ENCODE results near the gene CFAP100. TPM values are rescaled to one million over a fixed set of nuclear protein-coding genes. Genes with fewer than 3 reads are reported as not detected.

CFAP100 gene
- total RNA-seq, 4 donors from 2014 or later = not detected

DNA sequence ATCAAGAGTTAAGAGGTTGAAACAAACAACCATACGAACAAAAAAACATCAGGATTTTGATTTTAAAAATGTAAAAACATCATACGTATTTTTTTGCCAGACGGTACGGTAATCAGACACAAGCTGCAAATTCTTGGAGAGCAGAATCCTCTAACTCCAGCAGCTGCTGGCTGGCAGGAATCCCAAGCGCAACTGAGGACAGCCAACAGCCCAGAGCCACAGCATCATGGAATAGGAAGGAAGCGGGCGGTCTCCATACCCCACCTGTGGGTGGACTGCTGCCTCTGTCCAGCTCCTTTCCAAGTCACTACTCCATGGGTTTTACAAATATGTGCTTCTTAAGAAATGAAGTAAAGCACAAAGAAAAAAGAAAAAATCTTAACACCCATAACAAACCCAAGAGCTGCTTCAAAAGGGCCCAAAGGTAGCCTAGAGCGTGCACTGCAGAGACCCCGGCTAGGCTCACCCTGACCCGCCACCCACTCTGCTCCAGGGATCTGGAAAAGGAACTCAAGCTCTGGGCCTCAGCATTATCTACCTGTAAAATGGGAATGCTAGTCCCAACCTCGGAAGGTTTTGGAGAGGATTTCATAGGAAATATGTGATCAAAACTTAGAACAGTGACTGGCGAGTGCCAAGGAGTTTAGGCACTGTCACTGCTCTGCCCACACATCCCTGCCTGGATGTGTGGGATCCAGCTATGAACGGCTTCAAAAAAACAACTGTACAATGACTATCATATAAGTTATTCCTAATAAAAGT, 47.6 kb downstream of the CFAP100 start:
- Histone ChIP-seq H3K27me3 (no peaks in the 10 kb centered on the region), H3K4me1 (peaks cover 0 to 11% (median 6%) of the 10 kb centered on the region in 4 donors), H3K36me3 (peaks cover 23 to 51% (median 41%) of the 10 kb centered on the region in 4 donors), H3K27ac (replicated peaks in 1 of 4) (no peak overlapping the region), H3K9me3 (no peaks in the 10 kb centered on the region), H3K4me3 (no peak overlapping the region)
- TF ChIP-seq POLR2A (IDR thresholded peaks at IDR 0.05; ENCODE audit: low read depth) (no peak), POLR2AphosphoS5 (IDR thresholded peaks at IDR 0.05) (no peak), EP300 (IDR thresholded peaks at IDR 0.05) (no peak)
- TF ChIP-seq, protein P1, sequence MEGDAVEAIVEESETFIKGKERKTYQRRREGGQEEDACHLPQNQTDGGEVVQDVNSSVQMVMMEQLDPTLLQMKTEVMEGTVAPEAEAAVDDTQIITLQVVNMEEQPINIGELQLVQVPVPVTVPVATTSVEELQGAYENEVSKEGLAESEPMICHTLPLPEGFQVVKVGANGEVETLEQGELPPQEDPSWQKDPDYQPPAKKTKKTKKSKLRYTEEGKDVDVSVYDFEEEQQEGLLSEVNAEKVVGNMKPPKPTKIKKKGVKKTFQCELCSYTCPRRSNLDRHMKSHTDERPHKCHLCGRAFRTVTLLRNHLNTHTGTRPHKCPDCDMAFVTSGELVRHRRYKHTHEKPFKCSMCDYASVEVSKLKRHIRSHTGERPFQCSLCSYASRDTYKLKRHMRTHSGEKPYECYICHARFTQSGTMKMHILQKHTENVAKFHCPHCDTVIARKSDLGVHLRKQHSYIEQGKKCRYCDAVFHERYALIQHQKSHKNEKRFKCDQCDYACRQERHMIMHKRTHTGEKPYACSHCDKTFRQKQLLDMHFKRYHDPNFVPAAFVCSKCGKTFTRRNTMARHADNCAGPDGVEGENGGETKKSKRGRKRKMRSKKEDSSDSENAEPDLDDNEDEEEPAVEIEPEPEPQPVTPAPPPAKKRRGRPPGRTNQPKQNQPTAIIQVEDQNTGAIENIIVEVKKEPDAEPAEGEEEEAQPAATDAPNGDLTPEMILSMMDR (IDR thresholded peaks at IDR 0.05) = no peak
- DNase-seq (ENCODE audit: extremely low spot score) = no peak
- intact Hi-C loops (cut with DNase I) = no loop called here
- 72% methylated on average over 13 of the region's 13 CpGs for WGBS

DNA sequence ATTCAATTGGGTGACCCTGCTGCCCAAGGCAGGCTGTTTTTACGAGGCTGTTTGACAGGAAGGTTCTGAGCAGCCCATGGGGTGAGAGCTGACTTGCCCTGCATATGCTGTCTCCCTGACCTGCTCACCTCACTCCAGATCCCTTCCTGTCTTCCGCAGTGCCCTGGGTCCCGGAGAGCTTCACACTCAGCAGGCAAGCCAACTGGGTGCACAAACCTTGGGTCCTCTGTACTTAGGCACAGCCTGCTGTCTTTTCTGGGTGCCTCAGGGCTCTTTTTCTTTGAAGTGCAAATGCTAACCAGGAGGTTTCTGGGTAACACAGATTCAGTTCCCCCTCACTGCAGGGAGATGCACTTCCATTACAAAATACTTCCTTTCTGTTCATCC, 48.1 kb downstream of the CFAP100 start:
- intact Hi-C loops (cut with DNase I) = no loop called here
- no peaks in the 10 kb centered on the region for H3K9me3 ChIP-seq
- TF ChIP-seq, protein P1 (IDR thresholded peaks at IDR 0.05) = no peak
- no peak for TF ChIP-seq EP300 (IDR thresholded peaks at IDR 0.05)
- TF ChIP-seq POLR2A (IDR thresholded peaks at IDR 0.05; ENCODE audit: low read depth) = no peak
- no peak for TF ChIP-seq POLR2AphosphoS5 (IDR thresholded peaks at IDR 0.05)
- H3K4me3 ChIP-seq = no peak overlapping the region
- no peak overlapping the region for H3K27ac ChIP-seq (replicated peaks in 1 of 4)
- WGBS = 95% methylated on average over 3 of the region's 3 CpGs
- H3K4me1 ChIP-seq = peaks cover 3 to 17% (median 12%) of the 10 kb centered on the region in 4 donors
- peaks cover 21 to 52% (median 39%) of the 10 kb centered on the region in 4 donors for H3K36me3 ChIP-seq
- no peaks in the 10 kb centered on the region for H3K27me3 ChIP-seq
- no peak for DNase-seq (ENCODE audit: extremely low spot score)

DNA sequence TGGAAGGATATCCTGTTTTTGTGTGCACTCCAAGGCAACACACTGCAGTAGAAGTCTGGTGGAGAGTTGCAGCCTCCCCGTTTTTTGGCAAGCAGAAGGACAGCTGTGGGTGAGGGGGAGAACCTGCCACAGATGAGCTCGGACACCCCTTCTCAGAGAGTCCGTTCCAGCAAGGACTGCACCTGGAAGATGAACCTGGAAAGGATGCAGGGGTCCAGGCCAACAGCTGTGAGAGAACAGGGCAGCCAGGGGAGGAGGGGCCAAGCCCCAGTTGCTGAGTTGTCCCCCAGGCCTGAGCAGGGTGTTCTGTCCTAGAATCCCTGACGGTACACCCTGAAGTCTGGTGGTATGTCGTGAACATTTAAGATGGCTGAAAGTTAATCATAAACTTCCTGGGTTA, 50.8 kb downstream of the CFAP100 start:
- TF ChIP-seq, protein P1 (IDR thresholded peaks at IDR 0.05) = no peak
- TF ChIP-seq POLR2A (IDR thresholded peaks at IDR 0.05; ENCODE audit: low read depth) = no peak
- TF ChIP-seq EP300 (IDR thresholded peaks at IDR 0.05) = no peak
- TF ChIP-seq POLR2AphosphoS5 (IDR thresholded peaks at IDR 0.05) = no peak
- intact Hi-C loops (cut with DNase I) = no loop called here
- Histone ChIP-seq H3K36me3 (peaks cover 11 to 52% (median 42%) of the 10 kb centered on the region in 4 donors), H3K27ac (replicated peaks in 1 of 4) (no peak overlapping the region), H3K27me3 (no peaks in the 10 kb centered on the region), H3K4me3 (no peak overlapping the region), H3K4me1 (peaks cover 3 to 24% (median 13%) of the 10 kb centered on the region in 4 donors), H3K9me3 (no peaks in the 10 kb centered on the region)
- no peak for DNase-seq (ENCODE audit: extremely low spot score)
- WGBS = 55% methylated on average over 5 of the region's 5 CpGs

DNA sequence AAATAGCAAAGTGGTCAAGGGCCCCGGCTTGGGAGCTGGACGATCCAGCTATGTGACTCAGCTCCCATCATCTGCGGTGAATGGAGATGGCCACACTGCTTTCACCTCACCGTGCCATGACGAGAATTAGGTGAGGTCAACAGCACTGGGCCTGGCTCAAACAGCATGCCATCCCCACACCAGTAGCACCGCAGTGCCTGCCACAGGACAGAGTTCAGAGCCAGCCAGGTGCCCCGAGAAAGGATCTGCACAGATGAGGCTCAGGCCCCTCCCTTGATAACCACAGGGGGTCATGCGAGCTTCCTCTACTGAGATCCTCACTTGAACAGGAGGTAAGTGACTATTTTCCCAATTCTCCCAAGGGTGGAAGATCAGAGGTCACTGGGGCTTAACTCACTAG, 51.6 kb downstream of the CFAP100 start:
- Histone ChIP-seq H3K27ac (replicated peaks in 1 of 4) (no peak overlapping the region), H3K36me3 (peaks cover 9 to 53% (median 43%) of the 10 kb centered on the region in 4 donors), H3K4me3 (no peak overlapping the region), H3K4me1 (peaks cover 3 to 24% (median 13%) of the 10 kb centered on the region in 4 donors), H3K27me3 (no peaks in the 10 kb centered on the region), H3K9me3 (no peaks in the 10 kb centered on the region)
- no peak for DNase-seq (ENCODE audit: extremely low spot score)
- TF ChIP-seq POLR2AphosphoS5 (IDR thresholded peaks at IDR 0.05) (no peak), POLR2A (IDR thresholded peaks at IDR 0.05; ENCODE audit: low read depth) (no peak), EP300 (IDR thresholded peaks at IDR 0.05) (no peak)
- TF ChIP-seq, protein P1 (IDR thresholded peaks at IDR 0.05) = no peak
- WGBS = 97% methylated on average over 8 of the region's 8 CpGs
- intact Hi-C loops (cut with DNase I) = no loop called here
